ENCODE data around the gene FAM13A. TPM values are rescaled to one million over a fixed set of nuclear protein-coding genes. Genes with fewer than 3 reads are reported as not detected.

FAM13A gene
- total and polyA plus RNA-seq, 10 of the 15 experiments (the other 5 are each of a cell fraction or from before 2014, with no cell fraction given): 0.05 to 1.8 (median 0.27) TPM; not detected in 1

- TF ChIP-seq EGR1 (IDR thresholded peaks at IDR 0.05; ENCODE audit: borderline replicate concordance in 1 of 2, low read depth in 2 of 2, low read length in 2 of 2): no peak
- no peak for TF ChIP-seq RBBP5 (conservative IDR thresholded peaks at IDR 0.05)
- no peak for TF ChIP-seq ZZZ3 (IDR thresholded peaks at IDR 0.05; ENCODE audit: control insufficient read depth, insufficient read length, low read depth)
- TF ChIP-seq HDAC6 (IDR thresholded peaks at IDR 0.05; ENCODE audit: unreplicated experiment): no peak
- peak; percentile 70; the same call in 1 of the 2 replicates for TF ChIP-seq MTA2 (IDR thresholded peaks at IDR 0.05; ENCODE audit: low read depth)
- no peak for TF ChIP-seq CEBPZ (IDR thresholded peaks at IDR 0.05; ENCODE audit: low read depth, low read length)
- TF ChIP-seq RUNX3 (IDR thresholded peaks at IDR 0.05; ENCODE audit: low read length): peak; percentile 64
- TF ChIP-seq GATAD2B (conservative IDR thresholded peaks at IDR 0.05; ENCODE audit: low read depth): no peak
- TF ChIP-seq HDAC2 (IDR thresholded peaks at IDR 0.05): no peak
- no peak for TF ChIP-seq POU2F2 (IDR thresholded peaks at IDR 0.05; ENCODE audit: borderline replicate concordance, low read depth, low read length)
- no peak for TF ChIP-seq ASH2L (IDR thresholded peaks at IDR 0.05; ENCODE audit: borderline replicate concordance, low read depth)
- TF ChIP-seq EP300 (IDR thresholded peaks at IDR 0.05; ENCODE audit: borderline replicate concordance in 1 of 2, control insufficient read depth in 1 of 2, low read depth in 2 of 2, low read length in 2 of 2): peak; percentile 48 to 53; a peak in 1 of 4 replicates
- no peak for TF ChIP-seq PRDM15 (CRISPR knock-in tag; IDR thresholded peaks at IDR 0.05)
- TF ChIP-seq CBFB (IDR thresholded peaks at IDR 0.05; ENCODE audit: low read depth): no peak
- TF ChIP-seq ZNF274 (IDR thresholded peaks at IDR 0.05; ENCODE audit: insufficient read depth, insufficient read length): no peak
- TF ChIP-seq IRF3 (IDR thresholded peaks at IDR 0.05): no peak
- no peak for TF ChIP-seq SUZ12 (IDR thresholded peaks at IDR 0.05; ENCODE audit: unreplicated experiment)
- TF ChIP-seq RCOR1 (conservative IDR thresholded peaks at IDR 0.05; ENCODE audit: low read depth, low read length): no peak
- TF ChIP-seq, protein P1, sequence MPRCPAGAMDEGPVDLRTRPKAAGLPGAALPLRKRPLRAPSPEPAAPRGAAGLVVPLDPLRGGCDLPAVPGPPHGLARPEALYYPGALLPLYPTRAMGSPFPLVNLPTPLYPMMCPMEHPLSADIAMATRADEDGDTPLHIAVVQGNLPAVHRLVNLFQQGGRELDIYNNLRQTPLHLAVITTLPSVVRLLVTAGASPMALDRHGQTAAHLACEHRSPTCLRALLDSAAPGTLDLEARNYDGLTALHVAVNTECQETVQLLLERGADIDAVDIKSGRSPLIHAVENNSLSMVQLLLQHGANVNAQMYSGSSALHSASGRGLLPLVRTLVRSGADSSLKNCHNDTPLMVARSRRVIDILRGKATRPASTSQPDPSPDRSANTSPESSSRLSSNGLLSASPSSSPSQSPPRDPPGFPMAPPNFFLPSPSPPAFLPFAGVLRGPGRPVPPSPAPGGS (IDR thresholded peaks at IDR 0.05; ENCODE audit: borderline replicate concordance, insufficient read depth, low read depth, low read length, poor library complexity, severe bottlenecking): peak; percentile 7
Measured at GRCh38 chr4:89101256-89102161, 44.5 kb upstream of the FAM13A start (continued).

Data from GM12878 (cell line).